Epithelial cell of proximal tubule (primary cell): ENCODE results near the gene LIMK2. TPM values are rescaled to one million over a fixed set of nuclear protein-coding genes. Genes with fewer than 3 reads are reported as not detected.

Experiments used
- DNase-seq: peaks from one replicate; pipeline ENCODE4 v3.0.0-alpha.2; 2011; ENCODE audit warnings: low read depth
- H3K4me3 ChIP-seq: 2 replicates; pipeline ENCODE4 v1.5.1; 2011; ENCODE audit warnings: low read depth, mild to moderate bottlenecking, low read length
- CTCF ChIP-seq: conservative IDR thresholded peaks from 2 replicates; pipeline ENCODE4 v1.5.1; 2012; ENCODE audit warnings: low read depth, mild to moderate bottlenecking, low read length
- total RNA-seq: library from RNA; depleted of rRNA; stranded (reverse); fragments of >200 nt; gene quantifications from 2 replicates; pipeline ENCODE4 v1.2.3, GENCODE V29; 2015

The LIMK2 gene
- total RNA-seq, 1 donor from 2014 or later: 26.5 TPM

GRCh38 chr22:31284281-31285155 lies 72.4 kb downstream of the LIMK2 start:
- TF ChIP-seq CTCF: no peak
- no peak overlapping the region for H3K4me3 ChIP-seq
- no peak for DNase-seq

DNA sequence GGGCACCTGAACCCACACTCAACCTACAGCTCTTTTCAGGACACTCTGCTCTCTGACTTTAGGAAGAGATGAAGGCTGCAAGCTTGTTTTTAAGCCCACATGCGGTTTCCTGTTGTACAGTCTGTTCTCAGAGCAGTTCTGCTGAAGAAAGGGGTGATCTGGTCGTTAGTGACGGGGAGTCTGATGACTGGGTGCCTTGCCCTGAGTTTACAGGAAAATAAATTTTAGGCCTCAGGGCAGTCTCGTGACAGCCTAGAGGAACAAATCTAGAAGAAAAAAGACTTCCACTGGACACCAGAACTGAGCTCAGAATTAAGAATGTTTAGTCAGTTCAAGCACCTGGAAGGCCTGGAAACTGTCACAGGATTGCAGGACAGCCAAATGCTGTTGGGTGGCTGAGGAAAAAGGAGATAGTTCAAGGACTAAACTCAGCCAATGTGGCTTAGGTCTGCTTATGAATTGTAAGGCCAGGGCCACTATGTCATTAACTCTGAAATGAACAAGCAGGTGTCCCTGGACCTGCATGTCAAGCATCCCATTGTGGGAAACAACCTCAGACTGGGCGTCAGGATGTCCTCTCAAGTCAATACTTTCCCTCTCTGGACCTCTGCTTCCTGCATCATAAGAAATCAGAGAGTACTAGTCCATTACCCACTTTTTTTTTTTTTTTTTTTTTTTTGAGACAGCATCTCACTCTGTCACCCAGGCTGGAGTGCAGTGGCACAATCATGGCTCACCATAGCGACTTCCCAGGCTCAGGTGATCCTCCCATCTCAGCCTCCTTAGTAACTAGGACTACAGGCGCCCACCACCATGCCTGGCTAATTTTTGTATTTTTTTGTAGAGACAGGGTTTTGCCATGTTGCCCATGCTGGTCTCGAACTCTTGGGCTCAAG lies 74.5 kb downstream of the LIMK2 start:
- TF ChIP-seq CTCF: no peak
- no peak overlapping the region for H3K4me3 ChIP-seq
- DNase-seq: no peak

GRCh38 chr22:31287818-31288495 lies 75.9 kb downstream of the LIMK2 start:
- DNase-seq: no peak
- H3K4me3 ChIP-seq: no peak overlapping the region
- no peak for TF ChIP-seq CTCF

GRCh38 chr22:31288496-31289240 lies 76.6 kb downstream of the LIMK2 start:
- no peak overlapping the region for H3K4me3 ChIP-seq
- no peak for DNase-seq
- TF ChIP-seq CTCF: no peak

- no peak overlapping the region for H3K4me3 ChIP-seq
- no peak for TF ChIP-seq CTCF
- DNase-seq: no peak
Observed at GRCh38 chr22:31289344-31289743, 77.2 kb downstream of the LIMK2 start.
